Measurements from ENCODE around the gene CAPS2.

Gene CAPS2

DNA sequence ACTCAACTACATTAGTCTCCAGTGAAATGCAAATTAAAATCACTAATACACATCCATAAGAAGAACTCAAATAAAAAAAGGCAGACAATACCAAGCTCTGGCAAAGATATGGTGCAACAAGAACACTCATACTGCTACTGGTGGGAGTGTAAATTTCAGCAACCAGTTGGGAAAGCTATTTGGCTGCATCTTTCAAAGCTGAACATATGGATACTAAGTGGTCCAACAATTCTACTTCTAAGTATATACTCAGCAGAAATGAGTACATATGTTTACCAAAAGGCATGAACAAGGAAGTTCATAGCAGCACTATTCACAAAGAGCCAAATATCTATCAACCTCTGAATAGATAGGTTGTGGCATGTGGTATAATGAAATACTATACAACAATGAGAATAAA lies 27.3 kb downstream of the CAPS2 start:
- DNase-seq = no peak

- no peak for DNase-seq
Observed at GRCh38 chr12:75302225-75302624, 27.9 kb downstream of the CAPS2 start.

- DNase-seq = no peak
Observed at GRCh38 chr12:75294797-75295196, 35.3 kb downstream of the CAPS2 start.

- no peak for DNase-seq
Observed at GRCh38 chr12:75294336-75294735, 35.8 kb downstream of the CAPS2 start.

GRCh38 chr12:75291014-75291413 lies 39.1 kb downstream of the CAPS2 start:
- no peak for DNase-seq

DNA sequence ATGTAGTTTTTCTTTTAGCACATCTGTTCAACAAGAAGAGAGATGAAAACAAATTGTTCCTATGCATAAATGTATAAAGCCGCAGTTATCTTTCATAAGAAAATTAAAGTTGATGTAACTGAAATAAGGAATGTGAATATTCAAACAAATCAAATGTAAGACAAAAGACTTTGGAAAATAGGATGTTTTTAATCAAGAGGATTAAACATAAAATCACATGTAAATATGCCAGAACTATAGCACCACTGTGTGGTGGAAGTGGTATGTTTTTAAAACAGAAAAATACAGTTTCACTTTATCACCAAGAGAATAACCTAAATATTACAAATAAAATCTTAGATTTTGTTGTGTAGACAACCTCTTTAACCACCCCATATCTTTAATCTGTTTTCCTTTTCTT lies 40.4 kb downstream of the CAPS2 start:
- no peak for DNase-seq

DNA sequence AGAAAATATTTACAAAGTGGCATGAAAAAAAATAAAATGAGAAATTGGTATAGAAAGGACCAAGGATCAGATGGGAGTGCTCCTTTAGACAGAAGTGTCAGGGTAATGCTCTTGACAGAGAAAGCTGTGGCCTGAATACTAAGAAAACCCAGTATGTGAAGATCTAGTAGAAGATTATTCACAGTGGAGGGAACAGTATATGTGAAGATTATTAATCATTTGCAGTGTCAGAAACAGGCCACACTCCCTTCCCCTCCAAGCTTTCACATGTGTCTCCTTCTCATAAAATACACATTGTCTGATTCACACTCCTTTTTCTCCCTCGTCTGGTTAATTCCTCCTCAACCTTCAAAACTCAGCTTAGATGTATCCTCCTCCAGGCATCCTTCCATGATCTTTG lies 41.3 kb downstream of the CAPS2 start:
- DNase-seq = no peak

GRCh38 chr12:75275702-75276101 lies 54.4 kb downstream of the CAPS2 start:
- no peak for DNase-seq

- no peak for DNase-seq
Observed at GRCh38 chr12:75271576-75271975, 58.5 kb downstream of the CAPS2 start.

DNA sequence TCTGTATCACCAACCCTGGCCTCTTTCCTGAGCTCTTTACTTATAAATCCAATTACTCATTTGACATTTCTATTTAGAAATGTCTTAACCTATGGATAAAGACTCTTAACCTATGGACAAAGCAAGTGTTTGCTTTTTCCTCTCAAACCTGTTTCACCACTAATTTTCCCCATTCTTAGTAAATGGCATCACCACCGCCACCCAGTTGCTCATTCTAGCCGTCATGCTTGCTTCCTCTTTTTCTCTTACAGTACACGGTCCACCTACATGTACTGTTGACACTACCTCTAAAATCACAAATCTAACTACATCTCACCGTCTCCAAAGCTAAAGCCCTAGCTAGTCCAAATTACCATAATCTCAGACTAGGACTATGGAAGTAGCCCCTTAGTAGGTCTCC lies 60.0 kb downstream of the CAPS2 start:
- DNase-seq = no peak

GRCh38 chr12:75269209-75269608 lies 60.9 kb downstream of the CAPS2 start:
- DNase-seq = no peak

DNA sequence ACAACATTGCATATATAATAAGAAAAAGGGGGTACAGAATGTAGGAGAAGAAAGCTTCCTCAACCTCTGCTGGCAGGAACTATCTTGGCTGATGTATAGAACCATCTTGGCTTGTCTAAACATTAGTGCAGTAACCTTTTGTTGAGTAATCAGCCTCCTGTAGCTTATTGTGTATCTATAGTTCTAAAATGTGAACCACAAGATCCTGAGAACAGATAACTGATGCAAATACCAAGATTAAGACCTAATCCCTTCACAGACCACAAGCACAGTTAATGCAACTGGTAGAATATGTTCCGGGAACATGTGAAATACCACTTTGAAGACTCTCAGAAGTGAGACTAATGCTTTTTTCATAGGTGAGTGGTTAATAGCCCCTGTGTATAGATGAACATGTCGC lies 69.8 kb downstream of the CAPS2 start:
- DNase-seq = no peak

GRCh38 chr12:75259143-75259542 lies 71.0 kb downstream of the CAPS2 start:
- DNase-seq = no peak

- DNase-seq = no peak
Observed at GRCh38 chr12:75257510-75257909, 72.6 kb downstream of the CAPS2 start.

- DNase-seq = no peak
Observed at GRCh38 chr12:75245108-75245507, 85.0 kb downstream of the CAPS2 start.

GRCh38 chr12:75239987-75240386 lies 90.1 kb downstream of the CAPS2 start:
- no peak for DNase-seq

GRCh38 chr12:75236206-75236605 lies 93.9 kb downstream of the CAPS2 start:
- DNase-seq = no peak

DNA sequence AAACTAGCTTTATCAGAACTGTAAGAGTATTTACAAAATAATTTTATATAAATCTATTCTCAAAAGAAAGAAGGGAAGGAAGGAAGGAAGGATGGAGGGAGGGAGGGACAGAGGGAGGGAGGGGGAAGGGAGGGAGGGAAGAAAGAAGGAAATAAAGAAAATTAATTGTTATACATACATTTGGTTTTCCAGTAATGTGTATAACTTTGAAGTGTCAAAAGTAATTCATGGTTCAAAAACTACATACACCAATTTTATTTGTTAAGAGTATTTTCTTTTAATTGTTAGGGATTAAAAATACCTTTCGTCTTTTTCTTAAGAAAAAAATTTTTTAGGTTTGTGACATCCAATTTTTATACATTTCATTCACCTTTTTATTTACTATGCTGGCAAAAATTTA lies 103.0 kb downstream of the CAPS2 start:
- no peak for DNase-seq

Data from stimulated activated naive CD4-positive, alpha-beta T cell treated with Interleukin-2 at 50 U/mL for 16 hours (primary cell).